ENCODE results near the gene EP400.

The EP400 gene

DNA sequence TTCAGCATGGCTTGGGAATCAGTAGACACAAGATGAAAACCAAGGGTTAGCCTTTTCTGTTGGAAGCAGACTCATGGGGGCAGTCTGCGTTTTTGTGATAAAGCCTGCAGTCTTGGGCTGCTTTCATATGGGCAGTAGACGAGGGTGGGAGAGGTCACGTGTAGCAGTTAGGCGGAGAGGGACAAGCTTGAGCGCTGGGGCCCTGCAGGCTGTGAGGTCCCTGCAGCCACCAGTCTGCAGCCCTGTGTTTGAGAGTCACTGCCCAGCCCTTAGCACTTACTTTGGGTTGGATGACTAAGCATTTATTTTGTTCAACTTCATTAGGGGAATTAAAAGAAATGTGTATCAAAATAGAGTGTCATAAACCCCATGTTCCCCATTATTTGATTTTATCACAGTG, 37.2 kb downstream of the EP400 start:
- DNase-seq (ENCODE audit: low spot score): no peak
- TF ChIP-seq, protein P1, sequence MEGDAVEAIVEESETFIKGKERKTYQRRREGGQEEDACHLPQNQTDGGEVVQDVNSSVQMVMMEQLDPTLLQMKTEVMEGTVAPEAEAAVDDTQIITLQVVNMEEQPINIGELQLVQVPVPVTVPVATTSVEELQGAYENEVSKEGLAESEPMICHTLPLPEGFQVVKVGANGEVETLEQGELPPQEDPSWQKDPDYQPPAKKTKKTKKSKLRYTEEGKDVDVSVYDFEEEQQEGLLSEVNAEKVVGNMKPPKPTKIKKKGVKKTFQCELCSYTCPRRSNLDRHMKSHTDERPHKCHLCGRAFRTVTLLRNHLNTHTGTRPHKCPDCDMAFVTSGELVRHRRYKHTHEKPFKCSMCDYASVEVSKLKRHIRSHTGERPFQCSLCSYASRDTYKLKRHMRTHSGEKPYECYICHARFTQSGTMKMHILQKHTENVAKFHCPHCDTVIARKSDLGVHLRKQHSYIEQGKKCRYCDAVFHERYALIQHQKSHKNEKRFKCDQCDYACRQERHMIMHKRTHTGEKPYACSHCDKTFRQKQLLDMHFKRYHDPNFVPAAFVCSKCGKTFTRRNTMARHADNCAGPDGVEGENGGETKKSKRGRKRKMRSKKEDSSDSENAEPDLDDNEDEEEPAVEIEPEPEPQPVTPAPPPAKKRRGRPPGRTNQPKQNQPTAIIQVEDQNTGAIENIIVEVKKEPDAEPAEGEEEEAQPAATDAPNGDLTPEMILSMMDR (IDR thresholded peaks at IDR 0.05; ENCODE audit: extremely low read depth, insufficient read depth, missing control alignments): no peak
- in situ Hi-C loops (cut with MboI; ENCODE audit: low pct_unique_long_range_greater_than_20kb, low sequenced_read_pairs, unreplicated experiment): no loop called here

DNA sequence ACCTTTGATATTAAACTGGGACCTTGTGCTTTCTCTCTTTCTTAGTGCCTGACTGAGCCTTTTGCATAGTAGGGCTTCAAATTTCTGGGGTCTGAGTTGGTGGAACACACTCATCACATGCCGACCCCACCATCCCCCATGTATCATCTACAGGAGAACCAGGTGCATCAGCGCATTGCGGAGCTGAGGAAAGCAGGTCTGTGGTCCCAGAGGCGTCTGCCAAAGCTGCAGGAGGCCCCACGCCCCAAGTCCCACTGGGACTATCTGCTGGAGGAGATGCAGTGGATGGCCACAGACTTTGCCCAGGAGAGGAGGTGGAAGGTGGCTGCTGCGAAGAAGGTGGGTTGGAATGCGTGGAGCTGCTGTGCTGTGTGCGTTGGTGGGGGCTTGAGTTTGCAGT, 37.8 kb downstream of the EP400 start:
- in situ Hi-C loops (cut with MboI; ENCODE audit: low pct_unique_long_range_greater_than_20kb, low sequenced_read_pairs, unreplicated experiment): no loop called here
- DNase-seq (ENCODE audit: low spot score): no peak
- TF ChIP-seq, protein P1 (IDR thresholded peaks at IDR 0.05; ENCODE audit: extremely low read depth, insufficient read depth, missing control alignments): no peak

DNA sequence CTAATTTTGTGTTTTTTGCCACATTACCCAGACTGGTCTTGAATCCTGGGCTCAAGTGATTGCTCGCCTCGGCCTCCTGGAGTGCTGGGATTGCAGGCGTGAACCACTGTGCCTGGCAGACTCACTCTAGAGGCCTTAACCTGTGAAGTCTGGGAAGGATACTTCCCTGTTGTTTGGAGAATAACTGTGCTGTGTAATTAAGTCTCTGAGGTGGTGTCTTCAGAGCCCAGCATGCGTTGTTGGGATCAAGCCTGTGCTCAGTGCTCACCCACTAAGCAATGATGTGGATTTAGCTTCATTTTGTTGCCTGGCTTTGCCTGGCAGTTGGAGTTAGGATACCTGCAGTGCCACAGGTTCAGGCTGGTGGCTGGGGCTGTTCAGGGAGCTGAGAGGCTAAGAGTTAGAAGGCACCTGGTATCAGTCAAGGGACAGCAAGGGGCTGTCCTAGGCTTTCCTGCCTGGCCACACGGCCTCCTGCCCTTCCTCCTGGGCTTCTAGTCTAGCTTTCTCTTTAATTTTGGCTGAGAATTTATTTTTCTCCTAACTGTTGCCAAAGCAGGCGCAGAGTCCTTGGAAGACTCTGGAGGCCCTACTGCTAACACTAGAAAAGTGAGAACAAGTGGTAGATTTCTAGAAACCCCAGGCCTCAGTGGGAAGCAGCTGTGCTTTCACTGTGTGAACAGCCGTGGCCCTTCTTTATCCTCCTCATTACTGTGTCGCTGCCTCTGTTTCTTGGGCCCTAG, 38.5 kb downstream of the EP400 start:
- DNase-seq (ENCODE audit: low spot score): no peak
- in situ Hi-C loops (cut with MboI; ENCODE audit: low pct_unique_long_range_greater_than_20kb, low sequenced_read_pairs, unreplicated experiment): no loop called here
- TF ChIP-seq, protein P1 (IDR thresholded peaks at IDR 0.05; ENCODE audit: extremely low read depth, insufficient read depth, missing control alignments): no peak

DNA sequence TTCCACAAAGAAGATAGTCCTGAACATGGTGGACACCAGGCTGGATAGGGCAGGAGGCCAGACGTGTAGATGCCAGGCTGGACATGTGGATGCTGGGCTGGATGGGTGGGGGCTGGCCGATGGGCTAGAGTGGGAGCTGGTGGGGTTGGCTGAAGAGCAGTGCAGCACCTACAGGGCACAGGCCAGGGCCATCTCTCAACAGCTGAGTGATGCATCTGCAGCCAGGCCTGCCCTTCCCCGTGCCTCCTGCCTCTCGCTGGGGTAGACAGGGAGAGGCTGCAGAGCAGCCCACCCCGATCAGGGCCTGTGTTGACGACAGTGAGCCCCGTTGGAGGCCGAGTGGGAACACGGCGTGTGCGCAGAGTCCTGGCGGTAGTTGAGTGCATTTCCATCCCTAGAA, 39.3 kb downstream of the EP400 start:
- in situ Hi-C loops (cut with MboI; ENCODE audit: low pct_unique_long_range_greater_than_20kb, low sequenced_read_pairs, unreplicated experiment): no loop called here
- DNase-seq (ENCODE audit: low spot score): no peak
- TF ChIP-seq, protein P1 (IDR thresholded peaks at IDR 0.05; ENCODE audit: extremely low read depth, insufficient read depth, missing control alignments): no peak

DNA sequence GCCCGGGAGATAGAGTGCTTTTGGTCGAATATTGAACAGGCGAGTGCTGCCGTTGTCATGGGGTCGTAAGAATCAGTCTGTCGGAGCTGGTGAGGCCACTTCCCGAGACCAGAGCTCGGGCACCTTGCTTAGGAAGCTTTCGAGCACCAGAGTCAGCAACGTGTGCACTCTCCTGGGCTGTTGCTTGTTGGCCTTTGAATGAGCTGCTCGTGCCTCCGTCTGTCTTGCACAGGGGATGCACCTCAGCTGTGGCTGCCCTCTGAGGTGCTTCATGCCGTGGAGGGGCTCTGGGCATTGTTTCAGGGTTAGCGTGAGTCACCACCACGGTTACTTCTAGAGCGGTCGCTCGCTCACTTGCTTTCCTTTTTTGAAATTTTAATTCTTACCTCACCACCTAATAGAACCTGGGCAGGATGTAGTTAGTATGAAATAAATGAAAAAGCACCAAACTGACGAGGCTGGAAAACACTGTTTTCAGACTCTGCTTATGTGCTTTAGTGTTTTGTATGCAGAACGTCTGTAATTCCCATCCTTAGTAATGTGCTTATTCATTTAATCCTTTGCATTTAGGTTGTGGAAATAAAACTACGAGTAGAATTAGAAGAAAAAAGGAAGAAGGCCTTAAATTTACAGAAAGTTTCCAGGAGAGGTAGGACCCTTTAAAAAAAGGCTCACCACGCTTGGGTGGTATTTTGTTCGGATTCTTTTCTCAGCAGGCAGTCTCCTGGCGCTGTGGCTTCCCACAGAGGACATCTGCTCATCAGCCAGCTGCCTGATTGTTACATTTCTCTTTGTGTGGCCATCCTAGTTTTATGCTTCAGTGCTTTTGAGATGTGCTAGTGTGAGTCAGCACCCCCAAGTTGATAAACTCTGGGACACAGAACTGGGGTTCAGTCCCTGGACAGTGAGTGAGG, 40.6 kb downstream of the EP400 start:
- TF ChIP-seq, protein P1 (IDR thresholded peaks at IDR 0.05; ENCODE audit: extremely low read depth, insufficient read depth, missing control alignments): no peak
- no peak for DNase-seq (ENCODE audit: low spot score)
- in situ Hi-C loops (cut with MboI; ENCODE audit: low pct_unique_long_range_greater_than_20kb, low sequenced_read_pairs, unreplicated experiment): no loop called here

DNA sequence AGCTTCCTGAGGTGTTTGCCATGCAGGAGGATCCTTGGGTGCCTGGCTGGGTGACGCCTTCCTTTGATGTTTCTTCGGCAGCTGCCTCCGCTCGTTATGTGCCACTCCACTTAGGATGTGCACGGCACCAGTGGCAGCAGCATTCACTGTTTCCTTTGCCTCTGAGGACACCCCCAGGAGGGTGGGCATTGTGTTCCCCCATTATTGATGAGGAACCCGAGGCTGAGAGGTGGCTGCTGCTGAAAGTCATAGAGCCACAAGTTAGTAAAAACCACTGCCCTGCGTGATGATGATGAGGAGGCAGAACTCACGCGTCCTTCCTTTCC, 41.2 kb downstream of the EP400 start:
- TF ChIP-seq, protein P1 (IDR thresholded peaks at IDR 0.05; ENCODE audit: extremely low read depth, insufficient read depth, missing control alignments): no peak
- DNase-seq (ENCODE audit: low spot score): no peak
- in situ Hi-C loops (cut with MboI; ENCODE audit: low pct_unique_long_range_greater_than_20kb, low sequenced_read_pairs, unreplicated experiment): no loop called here
